Measurements from ENCODE around the gene SNAP29. TPM values are rescaled to one million over a fixed set of nuclear protein-coding genes. Genes with fewer than 3 reads are reported as not detected.

SNAP29 gene
- total RNA-seq, 3 donors from 2014 or later: 32.2 to 33.8 (median 32.5) TPM

- peaks cover 23% of the 10 kb centered on the region for H3K4me1 ChIP-seq (ENCODE audit: low read depth)
- H3K9me3 ChIP-seq: no peaks in the 10 kb centered on the region
- ATAC-seq (no peak), DNase-seq (no peak)
- H3K36me3 ChIP-seq (ENCODE audit: low read depth): no peaks in the 10 kb centered on the region
- TF ChIP-seq, protein P1, sequence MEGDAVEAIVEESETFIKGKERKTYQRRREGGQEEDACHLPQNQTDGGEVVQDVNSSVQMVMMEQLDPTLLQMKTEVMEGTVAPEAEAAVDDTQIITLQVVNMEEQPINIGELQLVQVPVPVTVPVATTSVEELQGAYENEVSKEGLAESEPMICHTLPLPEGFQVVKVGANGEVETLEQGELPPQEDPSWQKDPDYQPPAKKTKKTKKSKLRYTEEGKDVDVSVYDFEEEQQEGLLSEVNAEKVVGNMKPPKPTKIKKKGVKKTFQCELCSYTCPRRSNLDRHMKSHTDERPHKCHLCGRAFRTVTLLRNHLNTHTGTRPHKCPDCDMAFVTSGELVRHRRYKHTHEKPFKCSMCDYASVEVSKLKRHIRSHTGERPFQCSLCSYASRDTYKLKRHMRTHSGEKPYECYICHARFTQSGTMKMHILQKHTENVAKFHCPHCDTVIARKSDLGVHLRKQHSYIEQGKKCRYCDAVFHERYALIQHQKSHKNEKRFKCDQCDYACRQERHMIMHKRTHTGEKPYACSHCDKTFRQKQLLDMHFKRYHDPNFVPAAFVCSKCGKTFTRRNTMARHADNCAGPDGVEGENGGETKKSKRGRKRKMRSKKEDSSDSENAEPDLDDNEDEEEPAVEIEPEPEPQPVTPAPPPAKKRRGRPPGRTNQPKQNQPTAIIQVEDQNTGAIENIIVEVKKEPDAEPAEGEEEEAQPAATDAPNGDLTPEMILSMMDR (IDR thresholded peaks at IDR 0.05): no peak
- intact Hi-C loops (cut with DNase I, micrococcal nuclease): no loop called here
- no peak overlapping the region for H3K4me3 ChIP-seq
Observed at GRCh38 chr22:20920881-20921203, 62.0 kb downstream of the SNAP29 start.

DNA sequence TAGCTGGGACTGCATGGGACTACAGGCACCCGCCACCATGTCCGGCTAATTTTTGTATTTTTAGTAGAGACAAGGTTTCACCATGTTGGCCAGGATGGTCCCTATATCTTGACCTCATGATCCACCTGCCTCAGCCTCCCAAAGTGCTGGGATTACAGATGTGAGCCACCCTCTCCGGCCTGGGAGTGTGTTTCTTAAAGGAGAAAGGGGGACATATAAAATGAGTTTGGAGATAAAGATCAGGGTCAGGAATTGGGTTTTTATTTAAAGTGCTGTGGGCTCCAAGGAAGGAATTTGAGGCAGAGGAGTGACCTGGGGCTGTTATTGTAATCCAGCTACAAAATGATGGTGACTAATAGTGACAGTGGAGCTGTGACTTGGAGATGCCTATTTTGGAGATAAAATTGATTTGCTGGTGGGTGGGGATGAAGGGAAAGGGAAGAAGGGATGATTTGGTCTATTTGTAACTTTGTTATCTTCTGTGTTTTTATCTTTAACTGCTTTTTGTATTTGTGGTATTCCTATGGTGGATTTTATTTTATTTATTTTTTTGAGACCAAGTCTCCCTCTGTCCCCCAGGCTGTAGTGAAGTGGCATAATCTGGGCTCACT, 63.4 kb downstream of the SNAP29 start:
- ATAC-seq: no peak
- no peak overlapping the region for H3K4me3 ChIP-seq
- DNase-seq: no peak
- no peaks in the 10 kb centered on the region for H3K36me3 ChIP-seq (ENCODE audit: low read depth)
- H3K9me3 ChIP-seq: no peaks in the 10 kb centered on the region
- intact Hi-C loops (cut with DNase I, micrococcal nuclease): no loop called here
- TF ChIP-seq, protein P1 (IDR thresholded peaks at IDR 0.05): no peak
- H3K4me1 ChIP-seq (ENCODE audit: low read depth): peaks cover 28% of the 10 kb centered on the region

DNA sequence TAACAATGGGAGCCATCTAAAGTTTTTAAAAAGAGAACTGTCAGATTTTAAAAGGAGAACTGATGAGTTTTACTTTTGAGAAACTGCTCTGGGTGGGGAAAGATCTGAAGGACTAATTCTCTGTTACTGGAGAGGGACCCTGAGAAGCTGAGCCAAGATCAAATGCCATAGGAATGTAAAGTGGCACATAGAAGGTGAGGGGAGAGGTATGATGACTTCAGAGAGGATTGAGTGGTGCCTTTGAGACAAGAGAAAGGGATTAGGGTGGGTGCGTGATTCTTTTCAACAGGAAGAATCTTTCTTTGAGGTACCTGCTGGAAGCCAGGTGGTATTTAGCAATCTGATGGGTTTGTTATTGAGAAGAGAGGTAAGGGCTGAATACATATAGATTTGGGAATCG, 67.4 kb downstream of the SNAP29 start:
- peaks cover 18% of the 10 kb centered on the region for H3K4me1 ChIP-seq (ENCODE audit: low read depth)
- DNase-seq (no peak), ATAC-seq (no peak)
- H3K36me3 ChIP-seq (ENCODE audit: low read depth): no peaks in the 10 kb centered on the region
- H3K4me3 ChIP-seq: no peak overlapping the region
- H3K9me3 ChIP-seq: no peaks in the 10 kb centered on the region
- TF ChIP-seq, protein P1 (IDR thresholded peaks at IDR 0.05): no peak
- intact Hi-C loops (cut with DNase I, micrococcal nuclease): no loop called here

GRCh38 chr22:20927940-20928572, 69.2 kb downstream of the SNAP29 start:
- DNase-seq (no peak), ATAC-seq (no peak)
- peaks cover 17% of the 10 kb centered on the region for H3K4me1 ChIP-seq (ENCODE audit: low read depth)
- TF ChIP-seq, protein P1 (IDR thresholded peaks at IDR 0.05): no peak
- intact Hi-C loops (cut with DNase I, micrococcal nuclease): no loop called here
- H3K36me3 ChIP-seq (ENCODE audit: low read depth): no peaks in the 10 kb centered on the region
- no peaks in the 10 kb centered on the region for H3K9me3 ChIP-seq
- H3K4me3 ChIP-seq: no peak overlapping the region

- intact Hi-C loops (cut with DNase I, micrococcal nuclease): no loop called here
- DNase-seq (no peak), ATAC-seq (no peak)
- no peaks in the 10 kb centered on the region for H3K36me3 ChIP-seq (ENCODE audit: low read depth)
- peaks cover 17% of the 10 kb centered on the region for H3K4me1 ChIP-seq (ENCODE audit: low read depth)
- H3K9me3 ChIP-seq: no peaks in the 10 kb centered on the region
- TF ChIP-seq, protein P1 (IDR thresholded peaks at IDR 0.05): no peak
- no peak overlapping the region for H3K4me3 ChIP-seq
Observed at GRCh38 chr22:20928573-20928967, 69.8 kb downstream of the SNAP29 start.
